ENCODE measurements around the gene SBDS.
"Not testable (repeated sequence)": the region's sequence is repeated elsewhere in the genome, so short reads cannot be mapped to it uniquely, and the experiment has no call there.

The SBDS gene

DNA sequence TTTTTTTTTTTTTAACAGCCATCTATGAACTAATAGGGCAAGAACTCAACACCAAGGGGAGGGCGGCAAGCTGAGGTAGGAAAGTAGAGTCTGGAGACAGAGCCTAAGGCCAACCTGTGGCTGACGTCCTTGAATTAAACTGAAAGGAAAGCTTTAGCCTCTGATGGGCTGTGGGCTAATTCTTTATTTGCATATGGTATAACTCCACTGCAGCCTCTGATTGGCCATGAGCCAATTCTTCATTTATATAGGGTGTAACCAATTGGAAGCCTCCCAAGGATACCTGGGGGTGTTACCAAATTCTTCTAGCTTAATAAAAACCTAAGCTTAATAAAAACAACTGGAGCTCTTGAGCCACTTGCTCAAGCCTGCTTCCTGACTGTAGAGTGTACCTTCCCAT is 11.6 kb upstream of the SBDS start:
- TF ChIP-seq, protein P1, sequence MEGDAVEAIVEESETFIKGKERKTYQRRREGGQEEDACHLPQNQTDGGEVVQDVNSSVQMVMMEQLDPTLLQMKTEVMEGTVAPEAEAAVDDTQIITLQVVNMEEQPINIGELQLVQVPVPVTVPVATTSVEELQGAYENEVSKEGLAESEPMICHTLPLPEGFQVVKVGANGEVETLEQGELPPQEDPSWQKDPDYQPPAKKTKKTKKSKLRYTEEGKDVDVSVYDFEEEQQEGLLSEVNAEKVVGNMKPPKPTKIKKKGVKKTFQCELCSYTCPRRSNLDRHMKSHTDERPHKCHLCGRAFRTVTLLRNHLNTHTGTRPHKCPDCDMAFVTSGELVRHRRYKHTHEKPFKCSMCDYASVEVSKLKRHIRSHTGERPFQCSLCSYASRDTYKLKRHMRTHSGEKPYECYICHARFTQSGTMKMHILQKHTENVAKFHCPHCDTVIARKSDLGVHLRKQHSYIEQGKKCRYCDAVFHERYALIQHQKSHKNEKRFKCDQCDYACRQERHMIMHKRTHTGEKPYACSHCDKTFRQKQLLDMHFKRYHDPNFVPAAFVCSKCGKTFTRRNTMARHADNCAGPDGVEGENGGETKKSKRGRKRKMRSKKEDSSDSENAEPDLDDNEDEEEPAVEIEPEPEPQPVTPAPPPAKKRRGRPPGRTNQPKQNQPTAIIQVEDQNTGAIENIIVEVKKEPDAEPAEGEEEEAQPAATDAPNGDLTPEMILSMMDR (conservative IDR thresholded peaks at IDR 0.05; ENCODE audit: low read depth), result no peak
- DNase-seq (ENCODE audit: low spot score), result no peak
- no peak overlapping the region for H3K27ac ChIP-seq
- CTCF ChIA-PET, result no interaction called here
- POLR2A ChIA-PET (ENCODE audit: low non-redundant PET), result no interaction called here

DNA sequence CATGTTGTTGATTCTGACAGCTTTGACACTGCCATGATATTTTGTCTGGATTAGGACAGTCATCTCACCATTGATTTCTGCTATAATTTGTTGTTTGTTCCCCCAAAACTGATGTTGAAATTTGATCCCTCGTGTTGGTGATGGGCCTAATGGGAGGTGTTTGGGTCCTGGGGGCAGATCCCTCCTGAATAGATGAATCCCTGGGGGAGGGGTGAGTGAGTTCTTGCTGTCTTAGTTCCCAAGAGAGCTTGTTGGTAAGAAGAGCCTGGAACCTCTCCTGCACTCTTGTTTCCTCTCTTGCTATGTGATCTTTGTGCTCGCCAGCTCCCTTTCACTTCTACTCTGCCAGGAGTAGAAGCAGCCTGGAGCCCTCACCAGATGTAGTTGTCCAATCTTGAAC is 8.8 kb upstream of the SBDS start:
- POLR2A ChIA-PET (ENCODE audit: low non-redundant PET), result interaction anchor here (0.7 kb wide), 1 partner anchor 369 kb away, joined by 3 read pairs; no protein-coding TSS in a partner anchor
- CTCF ChIA-PET; DNase-seq (ENCODE audit: low spot score); H3K27ac ChIP-seq: not testable (repeated sequence)

DNA sequence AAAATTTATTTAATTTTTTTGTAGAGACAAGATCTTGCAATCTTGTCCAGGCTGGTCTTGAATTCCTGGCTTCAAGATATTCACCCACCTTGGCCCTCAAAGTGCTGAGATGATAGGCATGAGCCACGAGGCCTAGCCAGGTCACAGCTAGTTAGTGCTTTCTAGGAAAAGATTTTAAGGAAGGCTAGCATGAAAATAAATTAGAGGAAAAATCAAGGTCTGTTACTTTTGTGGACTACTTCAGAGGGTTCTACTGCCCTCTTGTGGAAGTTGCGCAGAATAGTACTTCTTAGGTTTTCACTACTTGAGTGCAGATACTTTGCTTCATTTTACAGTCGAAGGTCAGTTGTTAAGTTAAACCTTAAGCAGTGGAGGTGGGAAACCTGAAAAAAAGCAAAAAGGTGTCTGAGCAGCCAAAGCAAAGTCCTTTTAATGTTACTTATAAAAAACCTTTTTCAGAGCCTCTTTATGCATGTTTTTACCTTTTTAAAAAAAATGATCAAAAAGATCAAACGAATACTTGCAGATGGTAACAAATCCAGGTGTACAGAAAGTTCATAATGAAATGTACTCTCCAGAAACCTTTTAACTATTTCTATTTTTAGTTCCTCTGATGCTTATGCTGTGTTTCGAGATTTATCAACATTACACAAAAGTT is 5.3 kb upstream of the SBDS start:
- DNase-seq (ENCODE audit: low spot score); POLR2A ChIA-PET (ENCODE audit: low non-redundant PET); CTCF ChIA-PET: not testable (repeated sequence)

DNA sequence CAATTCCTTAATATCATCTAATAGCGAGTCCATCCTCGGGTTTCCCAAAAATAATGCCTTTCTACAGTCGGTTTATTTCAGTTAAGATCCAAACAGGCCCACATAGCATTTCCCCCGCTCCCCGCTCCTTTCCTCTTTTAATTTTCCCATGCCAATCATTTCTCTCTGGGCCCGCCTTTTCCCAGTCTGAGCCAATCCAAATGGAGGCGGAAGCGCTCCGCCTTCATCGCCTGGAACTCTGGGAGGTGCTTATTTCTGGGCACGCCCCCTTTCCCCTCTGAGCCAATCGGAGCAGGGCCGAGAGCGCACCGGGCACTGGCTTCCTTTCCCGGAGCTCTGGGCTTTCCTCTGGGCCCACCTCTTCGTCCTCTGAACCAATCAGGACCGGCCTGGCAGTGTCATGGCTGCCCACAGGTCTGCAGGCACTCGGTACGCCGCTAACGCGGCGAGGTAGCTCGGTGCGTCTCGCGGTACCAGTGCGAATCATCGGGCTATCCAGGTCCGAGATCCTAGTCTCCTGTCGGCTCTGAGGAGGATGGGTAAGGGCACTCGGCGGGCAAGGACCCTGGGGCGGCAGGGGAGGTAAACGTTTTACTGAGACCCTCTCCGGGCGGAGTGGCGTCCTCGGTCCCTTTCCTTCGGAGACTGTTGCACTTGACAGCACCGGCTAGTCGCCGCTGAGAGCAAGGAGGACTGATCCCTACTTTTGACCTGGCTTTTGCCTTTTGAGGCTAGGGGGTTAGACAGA is 1.2 kb upstream of the SBDS start, which contains the start of gene TYW1:
Gene TYW1, plus strand, starts transcription at position 390 of the 748 bp plus-strand sequence. Its CDS starts 146 bp downstream, at position 536.
- peak within 1 kb of the TSS; percentile 95 for H3K27ac ChIP-seq
- peak; percentile 78 for DNase-seq (ENCODE audit: low spot score)
- CTCF ChIA-PET, result not testable (repeated sequence)
- POLR2A ChIA-PET (ENCODE audit: low non-redundant PET), result interaction anchor here (0.6 kb wide), 1 partner anchor 1088 kb away, joined by 7 read pairs; no protein-coding TSS in a partner anchor

More for the DNA sequence above, 5.3 kb upstream of the SBDS start:
- H3K27ac ChIP-seq, result peak overlapping the region; percentile 43

DNA sequence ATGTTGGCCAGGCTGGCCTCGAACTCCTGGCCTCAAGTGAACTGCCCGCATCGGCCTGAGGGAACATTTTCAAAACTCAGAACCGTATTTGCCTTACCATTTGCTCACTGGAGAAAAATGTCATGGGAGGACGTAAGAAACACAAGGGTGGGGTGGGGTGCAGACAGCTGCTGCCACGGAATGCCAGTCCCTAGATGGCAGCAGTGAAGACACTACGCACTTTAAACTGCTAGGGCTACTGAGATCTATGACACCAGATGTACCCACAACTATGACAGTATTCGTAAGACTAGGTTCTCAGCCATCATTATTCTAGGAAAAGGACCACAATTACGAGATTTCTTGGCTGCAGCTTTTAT is 716 bp downstream of the SBDS start:
- CTCF ChIA-PET, result interaction anchor here (0.7 kb wide), 1 partner anchor 834 kb away, joined by 4 read pairs; no protein-coding TSS in a partner anchor
- POLR2A ChIA-PET (ENCODE audit: low non-redundant PET), result not testable (repeated sequence)

DNA sequence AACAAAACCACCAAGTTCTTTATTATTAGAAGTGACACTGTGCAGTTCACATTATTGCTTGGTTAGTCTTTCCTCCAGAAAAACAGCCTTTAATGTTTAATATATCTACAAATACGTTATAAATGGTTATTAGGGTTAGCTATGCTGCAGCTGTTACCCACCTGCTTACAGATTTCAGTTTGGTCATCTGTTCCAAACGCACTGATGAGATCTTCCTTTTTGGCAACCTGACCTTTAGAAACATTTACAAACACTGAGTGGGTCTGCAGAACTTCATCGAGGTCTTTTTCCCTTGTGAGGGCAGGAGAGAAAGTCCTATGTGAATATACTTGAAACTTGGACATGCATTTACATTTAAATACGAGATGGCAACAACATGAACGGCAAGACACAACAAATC is 1.3 kb downstream of the SBDS start:
- CTCF ChIA-PET; DNase-seq (ENCODE audit: low spot score); POLR2A ChIA-PET (ENCODE audit: low non-redundant PET): not testable (repeated sequence)
- peak overlapping the region; percentile 95 for H3K27ac ChIP-seq

More for the DNA sequence above, 716 bp downstream of the SBDS start:
- TF ChIP-seq, protein P1 (conservative IDR thresholded peaks at IDR 0.05; ENCODE audit: low read depth), result peak; percentile 80
- not testable (repeated sequence) for DNase-seq (ENCODE audit: low spot score)
- peak overlapping the region; percentile 95 for H3K27ac ChIP-seq

DNA sequence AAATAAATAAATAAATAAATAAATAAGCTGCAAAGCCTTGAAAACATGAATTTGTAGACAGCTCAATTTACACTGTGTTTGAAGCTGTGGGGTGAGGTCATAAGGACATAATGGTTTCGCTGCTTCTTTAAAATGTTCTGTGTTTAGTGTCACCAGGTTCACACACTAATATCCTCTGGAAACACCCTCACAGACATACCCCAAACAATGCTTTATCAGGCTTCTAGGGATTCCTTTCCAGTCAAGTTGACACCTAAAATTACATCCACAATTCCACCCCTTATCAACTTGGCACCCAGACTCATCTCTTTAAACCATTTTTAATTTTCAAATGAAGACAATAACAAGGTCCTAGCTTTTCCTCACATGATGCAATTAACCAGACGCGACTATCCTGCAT is 5.8 kb downstream of the SBDS start:
- CTCF ChIA-PET; DNase-seq (ENCODE audit: low spot score); POLR2A ChIA-PET (ENCODE audit: low non-redundant PET); H3K27ac ChIP-seq: not testable (repeated sequence)

DNA sequence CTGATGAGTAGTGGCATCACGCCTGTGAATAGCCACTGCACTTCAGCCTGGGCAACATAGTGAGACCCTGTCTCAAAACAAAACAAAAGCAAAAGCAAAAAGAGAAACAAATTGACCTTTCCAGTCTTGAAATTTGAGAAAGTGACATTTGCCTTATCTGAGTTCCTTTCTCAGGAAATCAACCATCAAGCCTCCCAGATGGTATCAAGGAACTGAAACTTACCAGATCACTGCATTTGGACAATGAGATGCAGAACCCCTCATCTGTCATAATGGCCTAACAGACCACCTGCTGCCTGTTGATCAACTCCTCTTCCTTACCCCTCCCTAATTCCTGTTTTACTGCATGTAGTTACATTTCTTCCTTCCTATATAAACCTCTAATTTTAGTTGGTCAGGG is 15.1 kb downstream of the SBDS start:
- CTCF ChIA-PET; DNase-seq (ENCODE audit: low spot score); POLR2A ChIA-PET (ENCODE audit: low non-redundant PET); H3K27ac ChIP-seq: not testable (repeated sequence)

DNA sequence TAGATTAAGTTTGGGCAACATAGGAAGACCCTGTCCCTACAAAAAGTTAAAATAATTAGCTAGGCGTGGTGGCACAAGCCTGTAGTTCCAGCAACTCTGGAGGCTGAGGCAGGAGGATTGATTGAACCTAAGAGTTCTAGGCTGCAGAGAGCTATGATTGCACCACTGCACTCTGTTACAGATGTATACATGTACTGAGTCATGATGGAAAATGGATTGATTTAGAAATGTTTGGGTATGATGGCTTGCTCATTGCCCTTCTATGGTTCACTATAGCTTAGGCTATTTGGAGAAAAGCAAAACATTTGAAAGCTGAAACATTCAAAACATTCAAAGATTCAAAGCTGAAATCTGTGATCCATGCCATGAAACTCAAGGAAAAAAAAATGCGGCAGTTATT is 16.4 kb downstream of the SBDS start:
- DNase-seq (ENCODE audit: low spot score); CTCF ChIA-PET; H3K27ac ChIP-seq; POLR2A ChIA-PET (ENCODE audit: low non-redundant PET): not testable (repeated sequence)

DNA sequence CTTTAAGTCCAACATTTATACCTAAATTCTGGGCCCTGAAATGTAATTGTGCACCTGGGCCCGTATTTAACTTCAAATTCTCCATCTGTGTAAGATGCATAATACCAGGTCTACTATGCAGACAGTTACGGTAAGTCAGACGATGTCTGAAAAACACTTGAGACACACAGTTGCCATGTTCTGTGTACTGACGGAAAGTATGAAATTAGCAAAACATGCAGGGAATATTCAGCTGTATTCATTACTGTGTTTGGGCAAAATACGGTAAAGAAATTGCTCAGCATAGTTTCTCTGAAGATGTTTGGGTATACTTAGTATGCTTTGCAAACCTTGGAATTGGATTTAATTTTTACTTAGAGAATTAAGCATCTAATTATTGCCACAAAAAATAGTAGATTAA is 17.1 kb downstream of the SBDS start:
- CTCF ChIA-PET; H3K27ac ChIP-seq; DNase-seq (ENCODE audit: low spot score): not testable (repeated sequence)
- POLR2A ChIA-PET (ENCODE audit: low non-redundant PET), result interaction anchor here (0.7 kb wide), 1 partner anchor 62 kb away, joined by 7 read pairs; no protein-coding TSS in a partner anchor

Data from RWPE1 (cell line).